SK-N-SH treated with all-trans-retinoic acid at 6 μM for 48 hours (cell line): ENCODE data around the gene SIN3B.

ENCODE experiments used
- ATAC-seq: fragments of 200-7000 bp; cut with Tn5 transposase; 3 replicates; pipeline ENCODE4 v1.9.1; 2020; ENCODE audit warnings: mild to moderate bottlenecking, moderate library complexity
- BACH2 ChIP-seq: fragments of 250-450 bp; sonication (Bioruptor Pico); IDR thresholded peaks from 2 replicates; pipeline ENCODE4 v1.9.0; 2021; ENCODE audit warnings: mild to moderate bottlenecking, borderline replicate concordance
- CSDC2 ChIP-seq: fragments of 250-450 bp; sonication (Bioruptor Pico); IDR thresholded peaks from 2 replicates; pipeline ENCODE4 v1.5.0; 2020; ENCODE audit warnings: mild to moderate bottlenecking, moderate library complexity
- ESRRG ChIP-seq: fragments of 250-450 bp; sonication (Bioruptor Pico); IDR thresholded peaks from 2 replicates; pipeline ENCODE4 v1.6.1; 2021; ENCODE audit warnings: mild to moderate bottlenecking
- GLIS3 ChIP-seq: fragments of 250-450 bp; sonication (Bioruptor Pico); IDR thresholded peaks from 2 replicates; pipeline ENCODE4 v1.5.0; 2020; ENCODE audit warnings: mild to moderate bottlenecking, moderate library complexity
- ISL1 ChIP-seq: fragments of 250-450 bp; sonication (Bioruptor Pico); IDR thresholded peaks from 2 replicates; pipeline ENCODE4 v2.1.2; 2022; ENCODE audit warnings: mild to moderate bottlenecking, moderate library complexity
- OSR1 ChIP-seq: fragments of 250-450 bp; sonication (Bioruptor Pico); IDR thresholded peaks from 2 replicates; pipeline ENCODE4 v1.8.0; 2022; ENCODE audit warnings: moderate library complexity, mild to moderate bottlenecking, inconsistent platforms
- PATZ1 ChIP-seq: fragments of 250-450 bp; sonication (Bioruptor Pico); IDR thresholded peaks from 2 replicates; pipeline ENCODE4 v1.8.0; 2020; ENCODE audit warnings: mild to moderate bottlenecking, moderate library complexity, borderline replicate concordance
- POU6F1 ChIP-seq: fragments of 250-450 bp; sonication (Bioruptor Pico); IDR thresholded peaks from 2 replicates; pipeline ENCODE4 v1.8.0; 2021; ENCODE audit warnings: low read depth, mild to moderate bottlenecking, moderate library complexity, borderline replicate concordance
- PPARA ChIP-seq: fragments of 250-450 bp; sonication (Bioruptor Pico); IDR thresholded peaks from 2 replicates; pipeline ENCODE4 v1.5.0; 2020; ENCODE audit warnings: mild to moderate bottlenecking, borderline replicate concordance
- RARB ChIP-seq: fragments of 250-450 bp; sonication (Bioruptor Pico); IDR thresholded peaks from 2 replicates; pipeline ENCODE4 v1.8.0; 2021; ENCODE audit warnings: mild to moderate bottlenecking, moderate library complexity
- SNAI2 ChIP-seq: fragments of 250-450 bp; sonication (Bioruptor Pico); IDR thresholded peaks from 2 replicates; pipeline ENCODE4 v1.5.0; 2020; ENCODE audit warnings: mild to moderate bottlenecking, moderate library complexity
- TCF4 ChIP-seq: fragments of 250-450 bp; sonication (Bioruptor Pico); IDR thresholded peaks from 2 replicates; pipeline ENCODE4 v1.8.0; 2021; ENCODE audit warnings: mild to moderate bottlenecking, moderate library complexity, borderline replicate concordance
- ZC3H10 ChIP-seq: fragments of 250-450 bp; sonication (Bioruptor Pico); IDR thresholded peaks from 2 replicates; pipeline ENCODE4 v1.5.1; 2021; ENCODE audit warnings: mild to moderate bottlenecking, moderate library complexity
- ZFP3 ChIP-seq: fragments of 250-450 bp; sonication (Bioruptor Pico); IDR thresholded peaks from 2 replicates; pipeline ENCODE4 v1.5.0; 2020; ENCODE audit warnings: mild to moderate bottlenecking, moderate library complexity
- ZFP30 ChIP-seq: fragments of 450-650 bp; formaldehyde crosslinking; IDR thresholded peaks from 2 replicates; pipeline ENCODE4 v1.5.0; 2022; ENCODE audit warnings: mild to moderate bottlenecking, moderate library complexity
- ZNF565 ChIP-seq: fragments of 450-650 bp; formaldehyde crosslinking; conservative IDR thresholded peaks from 2 replicates; pipeline ENCODE4 v1.5.0; 2020; ENCODE audit warnings: low read depth, mild to moderate bottlenecking, moderate library complexity
- ZNF70 ChIP-seq: fragments of 450-650 bp; formaldehyde crosslinking; IDR thresholded peaks from 2 replicates; pipeline ENCODE4 v1.5.0; 2020; ENCODE audit warnings: mild to moderate bottlenecking, moderate library complexity
- ZNF8 ChIP-seq: fragments of 450-650 bp; formaldehyde crosslinking; IDR thresholded peaks from 2 replicates; pipeline ENCODE4 v1.5.0; 2020; ENCODE audit warnings: mild to moderate bottlenecking, moderate library complexity
- TF ChIP-seq, protein P1 (sequence below): fragments of 250-450 bp; sonication (Bioruptor Pico); IDR thresholded peaks from 2 replicates; pipeline ENCODE4 v1.5.1; 2021; ENCODE audit warnings: mild to moderate bottlenecking, moderate library complexity
- TF ChIP-seq, protein P2 (sequence below): fragments of 250-450 bp; sonication (Bioruptor Pico); IDR thresholded peaks from 2 replicates; pipeline ENCODE4 v1.5.0; 2020; ENCODE audit warnings: mild to moderate bottlenecking, moderate library complexity

Gene SIN3B

DNA sequence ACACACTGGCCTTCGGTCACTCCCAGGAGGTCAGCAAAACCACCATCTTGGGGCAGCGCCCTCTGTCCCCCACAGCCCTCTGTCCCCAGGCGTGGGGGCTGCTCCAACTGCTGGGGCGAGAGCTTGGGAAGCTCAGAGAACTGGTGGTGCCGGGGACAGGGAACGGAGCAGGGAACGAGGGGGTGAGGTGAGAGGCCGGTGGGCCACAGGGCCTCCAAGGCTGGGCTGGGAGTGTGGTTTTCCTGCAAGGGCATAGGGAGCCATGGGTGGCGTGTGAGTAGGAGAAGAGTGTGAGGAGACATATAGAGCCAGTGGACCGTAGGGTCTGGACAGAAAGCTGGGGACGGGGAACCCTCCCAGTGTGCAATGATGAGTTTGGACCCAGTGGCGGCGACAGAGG is 93.8 kb downstream of the SIN3B start:
- no peak for ATAC-seq
- no peak for TF ChIP-seq TCF4 (CRISPR knock-in tag)
- TF ChIP-seq, protein P1, sequence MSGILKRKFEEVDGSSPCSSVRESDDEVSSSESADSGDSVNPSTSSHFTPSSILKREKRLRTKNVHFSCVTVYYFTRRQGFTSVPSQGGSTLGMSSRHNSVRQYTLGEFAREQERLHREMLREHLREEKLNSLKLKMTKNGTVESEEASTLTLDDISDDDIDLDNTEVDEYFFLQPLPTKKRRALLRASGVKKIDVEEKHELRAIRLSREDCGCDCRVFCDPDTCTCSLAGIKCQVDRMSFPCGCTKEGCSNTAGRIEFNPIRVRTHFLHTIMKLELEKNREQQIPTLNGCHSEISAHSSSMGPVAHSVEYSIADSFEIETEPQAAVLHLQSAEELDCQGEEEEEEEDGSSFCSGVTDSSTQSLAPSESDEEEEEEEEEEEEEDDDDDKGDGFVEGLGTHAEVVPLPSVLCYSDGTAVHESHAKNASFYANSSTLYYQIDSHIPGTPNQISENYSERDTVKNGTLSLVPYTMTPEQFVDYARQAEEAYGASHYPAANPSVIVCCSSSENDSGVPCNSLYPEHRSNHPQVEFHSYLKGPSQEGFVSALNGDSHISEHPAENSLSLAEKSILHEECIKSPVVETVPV (CRISPR knock-in tag), result no peak
- no peak for TF ChIP-seq PATZ1
- no peak for TF ChIP-seq ZC3H10 (CRISPR knock-in tag)
- no peak for TF ChIP-seq ZNF8 (CRISPR knock-in tag)
- TF ChIP-seq ISL1, result no peak
- TF ChIP-seq, protein P2, sequence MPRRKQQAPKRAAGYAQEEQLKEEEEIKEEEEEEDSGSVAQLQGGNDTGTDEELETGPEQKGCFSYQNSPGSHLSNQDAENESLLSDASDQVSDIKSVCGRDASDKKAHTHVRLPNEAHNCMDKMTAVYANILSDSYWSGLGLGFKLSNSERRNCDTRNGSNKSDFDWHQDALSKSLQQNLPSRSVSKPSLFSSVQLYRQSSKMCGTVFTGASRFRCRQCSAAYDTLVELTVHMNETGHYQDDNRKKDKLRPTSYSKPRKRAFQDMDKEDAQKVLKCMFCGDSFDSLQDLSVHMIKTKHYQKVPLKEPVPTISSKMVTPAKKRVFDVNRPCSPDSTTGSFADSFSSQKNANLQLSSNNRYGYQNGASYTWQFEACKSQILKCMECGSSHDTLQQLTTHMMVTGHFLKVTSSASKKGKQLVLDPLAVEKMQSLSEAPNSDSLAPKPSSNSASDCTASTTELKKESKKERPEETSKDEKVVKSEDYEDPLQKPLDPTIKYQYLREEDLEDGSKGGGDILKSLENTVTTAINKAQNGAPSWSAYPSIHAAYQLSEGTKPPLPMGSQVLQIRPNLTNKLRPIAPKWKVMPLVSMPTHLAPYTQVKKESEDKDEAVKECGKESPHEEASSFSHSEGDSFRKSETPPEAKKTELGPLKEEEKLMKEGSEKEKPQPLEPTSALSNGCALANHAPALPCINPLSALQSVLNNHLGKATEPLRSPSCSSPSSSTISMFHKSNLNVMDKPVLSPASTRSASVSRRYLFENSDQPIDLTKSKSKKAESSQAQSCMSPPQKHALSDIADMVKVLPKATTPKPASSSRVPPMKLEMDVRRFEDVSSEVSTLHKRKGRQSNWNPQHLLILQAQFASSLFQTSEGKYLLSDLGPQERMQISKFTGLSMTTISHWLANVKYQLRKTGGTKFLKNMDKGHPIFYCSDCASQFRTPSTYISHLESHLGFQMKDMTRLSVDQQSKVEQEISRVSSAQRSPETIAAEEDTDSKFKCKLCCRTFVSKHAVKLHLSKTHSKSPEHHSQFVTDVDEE (CRISPR knock-in tag), result no peak
- TF ChIP-seq RARB (CRISPR knock-in tag), result no peak
- no peak for TF ChIP-seq ZFP3 (CRISPR knock-in tag)
- TF ChIP-seq ZFP30 (CRISPR knock-in tag), result no peak
- TF ChIP-seq BACH2 (CRISPR knock-in tag), result no peak
- TF ChIP-seq OSR1 (CRISPR knock-in tag), result no peak
- TF ChIP-seq ESRRG, result no peak
- TF ChIP-seq PPARA (CRISPR knock-in tag), result no peak
- TF ChIP-seq CSDC2 (CRISPR knock-in tag), result no peak

DNA sequence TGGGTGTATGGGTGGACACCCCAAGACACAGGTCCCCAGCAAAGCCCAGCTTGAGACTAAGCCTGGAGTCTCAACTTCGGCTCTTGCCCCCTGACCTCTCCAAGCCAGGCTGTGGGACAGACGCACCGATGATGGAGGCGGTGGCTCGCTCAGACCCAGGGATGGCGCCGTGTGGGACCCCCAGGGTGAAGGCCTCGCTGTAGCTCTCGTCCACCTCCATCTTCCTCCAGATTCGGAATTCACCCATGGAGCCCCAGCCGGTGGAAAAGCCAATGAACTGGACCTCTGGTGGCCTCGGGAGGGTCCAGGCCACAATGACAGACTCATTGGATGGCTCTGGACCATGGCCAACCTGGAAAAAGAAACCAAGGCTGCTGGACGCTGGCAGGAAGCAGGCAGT is 98.7 kb downstream of the SIN3B start:
- no peak for ATAC-seq
- TF ChIP-seq ISL1, result no peak
- TF ChIP-seq GLIS3 (CRISPR knock-in tag), result no peak
- no peak for TF ChIP-seq PATZ1
- TF ChIP-seq ZNF565 (CRISPR knock-in tag), result no peak
- no peak for TF ChIP-seq ZNF70
- TF ChIP-seq POU6F1 (CRISPR knock-in tag), result no peak
- no peak for TF ChIP-seq ZFP30 (CRISPR knock-in tag)
- TF ChIP-seq BACH2 (CRISPR knock-in tag), result no peak
- no peak for TF ChIP-seq PPARA (CRISPR knock-in tag)
- TF ChIP-seq, all 23 proteins: peak for 0

- ATAC-seq, result no peak
- TF ChIP-seq ZFP3 (CRISPR knock-in tag), result peak; percentile 79
- TF ChIP-seq SNAI2, result no peak
- no peak for TF ChIP-seq ZC3H10 (CRISPR knock-in tag)
- no peak for TF ChIP-seq CSDC2 (CRISPR knock-in tag)
- no peak for TF ChIP-seq GLIS3 (CRISPR knock-in tag)
- TF ChIP-seq PPARA (CRISPR knock-in tag), result no peak
- no peak for TF ChIP-seq ZNF70
- no peak for TF ChIP-seq ESRRG
- TF ChIP-seq, all 23 proteins: peak for 1
Observed at GRCh38 chr19:16928351-16928750, 99.2 kb downstream of the SIN3B start.
